ENCODE measurements around the gene TNNT2.

TNNT2 gene

DNA sequence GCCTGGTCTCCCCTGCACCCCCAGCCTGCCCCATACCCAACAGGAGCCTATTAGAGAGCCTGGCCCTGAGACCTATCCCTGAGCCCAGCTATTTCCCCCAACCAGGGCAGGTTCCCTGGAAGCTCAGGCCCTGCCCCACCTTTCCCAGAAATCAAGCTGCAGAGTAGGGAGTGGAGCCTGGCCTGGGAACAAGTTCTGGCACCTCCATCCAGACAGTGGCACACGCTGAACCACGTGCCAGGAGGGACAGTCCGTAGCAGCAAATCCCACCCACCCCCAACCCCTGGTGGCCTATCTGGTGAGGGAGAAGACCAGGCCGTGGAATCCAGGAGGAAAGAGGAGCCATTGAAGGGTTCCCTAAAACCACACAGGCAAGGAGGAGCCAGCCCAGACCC lies 22.6 kb downstream of the TNNT2 start:
- DNase-seq: no peak

GRCh38 chr1:201354151-201354900 lies 23.2 kb downstream of the TNNT2 start:
- no peak for DNase-seq

DNA sequence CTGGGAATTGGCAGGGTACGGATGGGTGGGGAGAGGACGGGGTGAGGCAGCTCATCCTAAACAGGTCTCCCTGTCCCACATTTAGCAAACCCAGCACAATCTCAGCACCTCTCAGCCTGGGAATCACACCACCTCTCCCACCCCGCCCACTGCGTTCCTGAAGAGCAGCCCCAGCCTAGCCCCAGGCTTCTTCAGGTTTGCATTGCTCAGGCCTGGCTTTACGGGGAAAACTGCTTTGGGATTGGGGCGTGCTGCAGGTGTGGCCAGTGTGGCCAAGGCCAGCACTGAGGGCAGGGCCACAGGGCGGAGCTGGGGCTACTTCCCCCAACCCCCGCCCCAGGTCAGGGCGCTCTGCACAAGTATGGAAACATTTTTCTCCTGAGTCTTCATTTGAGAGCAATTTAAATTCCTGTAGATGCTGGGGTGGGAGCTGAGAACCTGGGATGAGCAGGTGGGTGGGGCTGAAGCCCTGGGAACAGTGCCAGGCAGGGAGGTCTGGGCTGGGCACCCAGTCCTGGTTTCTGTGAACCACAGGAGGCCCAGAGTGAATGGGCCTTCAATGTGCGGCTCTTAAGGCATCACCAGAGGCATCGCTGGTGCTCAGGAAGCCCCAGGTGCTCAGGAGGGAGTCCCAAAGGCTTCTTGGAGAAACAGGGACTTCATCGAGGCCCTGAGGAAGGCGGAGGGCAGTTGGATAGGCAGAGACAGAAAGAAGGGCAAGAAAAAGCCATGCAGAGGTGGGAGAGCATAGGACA lies 24.1 kb downstream of the TNNT2 start:
- no peak for DNase-seq

DNA sequence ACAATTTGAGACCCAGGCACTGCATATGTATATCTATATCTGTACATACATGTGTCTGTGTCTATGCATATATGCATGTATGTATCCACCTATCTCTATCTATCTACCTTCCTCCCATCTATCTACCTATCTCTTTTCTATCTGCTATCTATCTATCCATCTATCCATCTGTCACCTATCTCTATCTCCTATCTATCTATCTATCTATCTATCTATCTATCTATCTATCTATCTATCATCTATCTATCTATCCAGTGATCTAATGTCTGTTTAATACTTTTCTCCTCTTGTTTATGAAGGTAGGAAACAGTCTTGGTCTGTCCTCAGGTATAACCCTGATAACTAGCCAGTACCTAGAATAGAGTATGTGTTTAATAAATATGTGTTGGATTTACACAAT lies 25.9 kb downstream of the TNNT2 start:
- DNase-seq: no peak

DNA sequence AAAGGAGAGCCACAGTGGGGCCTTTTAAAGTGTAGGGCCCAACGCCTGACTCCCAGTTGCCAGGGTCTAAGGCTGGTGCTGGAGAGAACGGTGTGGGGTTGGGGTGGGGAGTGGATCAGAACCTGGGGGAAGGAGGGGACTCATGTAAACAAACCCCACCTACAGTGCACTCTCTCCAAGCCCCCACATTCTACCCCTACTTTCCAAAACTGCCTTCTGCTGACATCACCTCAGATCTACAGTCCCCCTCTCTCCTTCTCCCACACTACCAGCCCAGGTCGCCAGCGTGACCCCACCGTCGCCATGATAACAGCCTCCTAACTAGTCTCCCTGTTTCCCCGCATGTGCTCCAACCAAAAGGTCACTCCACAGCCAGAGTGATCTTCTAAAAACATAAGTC lies 26.6 kb downstream of the TNNT2 start:
- no peak for DNase-seq

- DNase-seq: no peak
Observed at GRCh38 chr1:201350361-201350725, 27.1 kb downstream of the TNNT2 start.

DNA sequence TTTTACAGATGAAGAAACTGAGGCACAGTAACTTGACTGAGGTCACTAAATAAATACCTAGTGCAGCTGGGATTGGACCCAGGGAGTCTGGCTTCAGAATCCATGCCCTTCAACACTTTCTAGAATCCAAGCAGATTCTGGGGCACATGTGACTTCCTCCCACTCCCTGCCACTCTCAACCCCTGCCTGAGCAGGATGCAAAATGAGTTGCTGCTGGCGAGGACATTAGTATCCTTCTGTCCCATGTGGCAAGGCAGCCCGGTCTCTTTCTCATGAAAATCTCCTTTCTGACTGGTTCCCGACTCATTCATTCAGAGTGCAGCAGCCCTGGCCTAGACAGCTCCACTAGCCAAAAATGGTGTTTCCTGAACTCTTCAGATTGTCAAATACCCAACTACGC lies 28.4 kb downstream of the TNNT2 start:
- DNase-seq: no peak

- no peak for DNase-seq
Observed at GRCh38 chr1:201348211-201348566, 29.3 kb downstream of the TNNT2 start.

- no peak for DNase-seq
Observed at GRCh38 chr1:201347498-201348210, 29.8 kb downstream of the TNNT2 start.

DNA sequence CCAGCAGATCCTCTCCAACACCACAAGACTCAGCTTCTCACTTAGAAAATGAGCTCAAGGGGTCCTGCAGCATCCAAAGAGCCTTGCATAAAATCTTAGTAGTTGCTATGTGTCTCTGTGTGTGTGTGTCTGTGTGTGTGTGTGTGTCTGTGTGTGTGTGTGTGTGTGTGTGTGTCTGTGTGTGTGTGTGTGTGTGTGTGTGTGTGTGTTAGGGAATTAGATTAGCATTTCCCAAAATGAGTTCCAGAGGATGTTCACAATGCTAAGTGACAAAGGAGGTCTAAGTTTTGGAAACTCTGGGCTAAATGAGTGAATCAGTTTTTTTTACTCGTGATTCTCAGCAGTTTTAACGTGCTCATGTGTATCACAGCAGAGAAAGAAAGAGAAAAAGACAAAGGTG lies 30.5 kb downstream of the TNNT2 start:
- no peak for DNase-seq

DNA sequence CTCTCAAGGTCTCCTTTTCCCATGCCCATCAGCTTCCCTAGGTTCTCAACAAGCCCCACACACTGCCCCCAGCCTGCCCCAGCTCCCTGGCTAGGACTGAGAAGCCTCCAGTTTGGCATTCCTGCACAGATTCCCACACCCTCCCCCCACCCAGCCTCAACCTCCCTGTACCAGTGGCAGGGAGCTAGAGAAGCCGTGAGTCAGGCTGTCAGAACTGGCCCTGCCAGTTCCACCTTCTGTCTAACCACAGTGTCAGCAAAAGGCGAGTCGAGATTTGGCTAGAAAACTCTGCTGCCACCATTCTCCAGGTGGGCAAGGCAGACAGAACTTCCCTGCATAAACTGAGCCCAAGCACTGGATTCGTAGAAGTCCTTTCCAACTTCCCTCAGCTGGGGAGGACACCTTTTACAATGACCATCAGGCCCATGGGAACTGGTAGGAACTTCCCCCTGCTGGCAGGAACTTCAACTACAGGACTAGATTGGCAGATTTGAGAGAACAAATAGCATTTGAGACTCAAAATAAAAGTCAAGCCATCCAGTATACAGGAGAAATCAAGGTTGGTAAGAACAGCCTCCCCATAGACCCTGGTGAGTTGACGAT lies 31.0 kb downstream of the TNNT2 start:
- DNase-seq: no peak

DNA sequence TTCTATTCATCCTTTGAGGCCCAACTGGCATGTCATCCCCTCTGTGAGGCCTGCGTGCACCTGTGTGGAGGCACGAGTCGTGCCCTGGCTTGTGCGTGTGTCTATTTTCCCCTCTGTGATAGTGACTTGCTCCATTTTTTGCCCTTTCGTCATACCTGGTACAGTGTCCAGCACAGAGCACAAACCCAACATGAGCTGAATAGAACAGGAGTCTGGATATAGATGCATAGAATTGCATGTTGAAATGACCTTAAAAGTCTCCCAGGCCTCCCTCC lies 32.5 kb downstream of the TNNT2 start:
- no peak for DNase-seq

- no peak for DNase-seq
Observed at GRCh38 chr1:201344206-201345080, 33.0 kb downstream of the TNNT2 start.

DNA sequence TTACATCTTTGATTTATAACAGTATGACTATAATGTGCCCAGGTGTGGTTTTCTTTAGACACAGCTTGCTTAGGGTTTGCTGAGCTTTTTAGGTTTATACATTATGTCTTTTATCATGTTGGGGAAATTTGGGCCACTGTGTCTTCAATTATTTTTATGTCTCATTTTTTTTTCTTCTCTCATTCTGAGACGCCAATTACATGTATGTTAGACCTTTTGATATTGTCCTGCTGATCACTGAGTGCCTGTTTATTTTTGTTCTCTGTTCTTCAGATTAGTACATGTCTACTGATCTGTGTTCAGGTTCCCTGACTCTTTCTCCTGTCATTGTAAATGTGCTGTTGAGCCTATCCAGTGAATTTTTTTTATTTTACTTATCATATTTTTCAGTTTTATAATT lies 36.1 kb downstream of the TNNT2 start:
- DNase-seq: no peak

DNA sequence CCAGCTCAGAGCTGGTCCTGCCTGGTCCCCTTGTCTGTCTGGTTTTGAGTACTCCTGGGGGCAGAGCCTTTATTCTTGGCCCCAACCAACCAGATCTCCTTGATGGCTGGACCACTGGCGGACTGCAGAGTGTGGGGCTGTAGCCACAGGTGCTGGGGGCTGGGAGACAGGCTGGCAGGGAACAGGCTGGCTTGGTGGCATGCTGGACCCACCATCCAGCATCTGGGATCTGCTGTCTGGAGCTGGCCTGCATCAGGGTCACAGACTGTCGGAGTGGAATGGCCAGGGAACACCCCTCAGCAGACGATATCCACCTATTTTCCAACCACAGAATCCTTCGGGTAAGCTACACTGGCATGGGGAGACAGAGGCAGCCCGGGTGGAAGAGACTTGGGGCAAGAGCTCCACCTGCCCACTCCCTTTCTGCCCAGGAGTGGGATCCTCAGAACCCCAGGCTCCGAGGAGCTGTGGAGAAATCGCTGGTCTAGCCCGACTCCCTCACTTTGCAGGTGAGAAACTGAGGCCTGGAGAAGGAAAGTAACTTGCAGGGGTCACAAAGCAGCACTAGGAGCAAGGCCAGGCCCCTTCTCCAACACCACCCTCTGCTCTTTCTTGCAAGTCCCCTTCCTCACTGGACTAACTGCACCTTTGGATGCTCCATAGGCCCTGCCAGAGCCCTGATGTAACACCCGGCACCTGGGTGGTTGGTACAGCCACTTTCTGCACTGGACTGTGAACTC lies 40.6 kb downstream of the TNNT2 start:
- no peak for DNase-seq

- DNase-seq: no peak
Observed at GRCh38 chr1:201335901-201336300, 41.6 kb downstream of the TNNT2 start.

DNA sequence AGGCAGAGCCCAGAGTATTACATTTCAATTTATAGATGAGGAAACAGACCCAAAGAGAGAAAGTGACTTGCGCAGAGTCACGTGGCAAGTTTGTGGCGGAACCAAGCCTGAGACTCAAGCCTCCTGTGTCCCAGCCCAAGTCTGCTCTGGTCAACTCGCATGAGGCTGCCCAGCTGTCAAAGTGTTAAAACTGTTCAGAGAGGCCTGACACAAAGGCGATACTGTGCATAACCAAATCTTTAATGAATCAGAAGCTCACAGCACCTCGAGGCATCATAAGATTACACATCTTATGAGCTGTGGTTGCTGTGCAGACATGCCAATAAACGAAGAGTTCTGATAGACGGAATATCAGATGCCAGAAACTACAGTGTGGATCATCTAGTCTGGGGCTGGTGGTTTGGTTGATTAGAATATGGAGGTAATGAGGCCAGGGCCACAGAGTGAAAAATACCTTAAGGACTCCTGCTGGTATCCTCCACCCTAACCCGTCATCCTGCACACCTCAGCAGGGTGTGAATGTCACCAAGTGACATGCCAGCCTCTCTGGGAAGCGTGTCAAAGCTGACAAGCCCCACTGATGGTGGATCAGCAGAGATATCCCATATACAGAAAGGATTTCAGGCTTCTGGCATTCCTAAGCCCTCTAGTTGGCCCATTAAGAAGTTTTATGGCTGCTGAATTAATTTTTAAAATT lies 42.2 kb downstream of the TNNT2 start:
- no peak for DNase-seq

GRCh38 chr1:201334325-201335173 lies 42.9 kb downstream of the TNNT2 start:
- no peak for DNase-seq

DNA sequence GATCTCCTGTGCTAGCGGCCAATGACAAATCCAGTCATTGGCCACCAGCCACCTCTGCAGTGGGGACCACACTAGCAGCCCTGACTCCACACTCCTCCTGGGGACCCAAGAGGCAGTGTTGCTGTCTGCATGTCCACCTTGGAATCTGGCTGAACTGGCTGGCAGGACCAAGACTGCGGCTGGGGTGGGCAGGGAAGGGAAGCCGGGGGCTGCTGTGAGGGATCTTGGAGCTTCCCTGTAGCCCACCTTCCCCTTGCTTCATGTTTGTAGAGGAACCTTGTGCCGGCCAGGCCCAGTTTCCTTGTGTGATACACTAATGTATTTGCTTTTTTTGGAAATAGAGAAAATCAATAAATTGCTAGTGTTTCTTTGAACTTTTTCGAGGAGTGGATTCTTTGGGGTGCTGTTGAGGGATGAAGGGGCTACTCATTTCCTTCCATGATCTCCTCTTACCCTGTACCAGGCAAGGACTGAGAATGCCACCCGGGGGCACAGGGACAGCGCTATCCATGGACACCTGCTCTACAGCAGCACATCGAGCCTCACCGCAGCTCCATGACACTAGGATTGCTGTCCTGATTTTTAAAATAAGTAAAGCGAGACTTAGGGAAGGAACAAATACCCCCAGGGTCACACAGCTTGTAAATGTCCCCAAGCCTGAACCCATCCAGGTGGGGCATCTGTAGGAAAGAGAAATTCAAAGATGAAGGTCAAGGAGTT lies 44.7 kb downstream of the TNNT2 start:
- no peak for DNase-seq

DNA sequence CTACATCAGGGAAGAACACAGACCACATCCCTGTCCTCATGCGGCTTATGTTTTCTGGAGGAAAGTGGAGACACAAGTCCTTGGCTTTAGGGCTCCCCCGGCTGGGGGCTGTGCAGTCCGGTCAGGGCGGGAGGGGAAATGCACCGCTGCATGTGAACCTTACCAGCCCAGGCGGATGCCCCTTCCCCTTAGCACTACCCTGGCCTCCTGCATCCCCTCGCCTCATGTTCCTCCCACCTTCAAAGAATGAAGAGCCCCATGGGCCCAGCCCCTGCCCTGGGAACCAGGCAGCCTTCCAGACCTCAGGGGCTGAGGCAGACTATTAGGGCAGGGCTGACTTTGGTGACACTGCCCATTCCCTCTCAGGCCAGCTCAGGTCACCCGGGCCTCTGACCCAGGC lies 45.5 kb downstream of the TNNT2 start:
- DNase-seq: no peak
